Esophagus (tissue), 2 donors: ENCODE measurements around the gene PYGM. TPM values are rescaled to one million over a fixed set of nuclear protein-coding genes. Genes with fewer than 3 reads are reported as not detected.

ENCODE experiments used
- H3K27ac ChIP-seq, 2 donors: one replicate each; pipeline ENCODE4 v1.5.1; 2013; ENCODE audit warnings: low read depth in 2 of 2, mild to moderate bottlenecking in 2 of 2, inconsistent platforms in 1 of 2, low read length in 1 of 2, moderate library complexity in 1 of 2
- H3K27me3 ChIP-seq, 2 donors: one replicate each; pipeline ENCODE4 v1.6.1; 2013; ENCODE audit warnings: low read length in 2 of 2, control low read depth in 1 of 2, mild to moderate bottlenecking in 1 of 2; ENCODE audit not compliant: insufficient read depth in 2 of 2, control insufficient read depth in 1 of 2
- H3K36me3 ChIP-seq, 2 donors: one replicate each; pipeline ENCODE4 v1.6.1; 2013; ENCODE audit warnings: low read length in 1 of 2; ENCODE audit not compliant: control insufficient read depth in 2 of 2, insufficient read depth in 2 of 2
- H3K4me1 ChIP-seq, 2 donors: one replicate each; pipeline ENCODE4 v1.6.1; 2013; ENCODE audit warnings: low read length in 1 of 2; ENCODE audit not compliant: control insufficient read depth in 2 of 2, insufficient read depth in 2 of 2
- H3K4me3 ChIP-seq, 2 donors: one replicate each; pipeline ENCODE4 v1.5.1; 2013; ENCODE audit warnings: low read length in 2 of 2, mild to moderate bottlenecking in 2 of 2, low read depth in 1 of 2, moderate library complexity in 1 of 2
- H3K9me3 ChIP-seq, 2 donors: one replicate each; pipeline ENCODE4 v1.6.1; 2013; ENCODE audit warnings: mild to moderate bottlenecking in 2 of 2, low read depth in 1 of 2, low read length in 1 of 2, moderate library complexity in 1 of 2; ENCODE audit not compliant: control insufficient read depth in 2 of 2, insufficient read depth in 1 of 2
- WGBS, 2 donors: extraction: QIAGEN DNeasy Blood & Tissue Kit; methylation state at CpG; one replicate each; pipeline ENCODE4 v1.1.7; 2013; 5-methylcytosine and 5-hydroxymethylcytosine counted together
- polyA plus RNA-seq, 2 donors: library from polyadenylated mRNA; stranded (reverse); fragments of 200-250 nt; gene quantifications; one replicate each; pipeline ENCODE4 v1.2.3, GENCODE V29; 2013
- donor health status: healthy with polysubstance abuse.
- donor health status: Bipolar disorder and iron deficiency.

PYGM gene
- polyA plus RNA-seq, 2 donors, result 1.2 to 1.7 TPM

- peaks cover 0 to 32% of the 10 kb centered on the region in 2 donors for H3K36me3 ChIP-seq
- H3K4me3 ChIP-seq, result no peak overlapping the region
- WGBS, 2 donors, result 83 to 86% methylated on average over 26 of the region's 26 CpGs
- H3K27ac ChIP-seq, result no peak overlapping the region
- H3K9me3 ChIP-seq, result no peaks in the 10 kb centered on the region
- H3K27me3 ChIP-seq, result no peaks in the 10 kb centered on the region
- peaks cover 4 to 17% of the 10 kb centered on the region in 2 donors for H3K4me1 ChIP-seq
Observed at GRCh38 chr11:64800303-64801157, 40.8 kb upstream of the PYGM start.

GRCh38 chr11:64799623-64800302 is 40.0 kb upstream of the PYGM start:
- Histone ChIP-seq H3K9me3 (no peaks in the 10 kb centered on the region), H3K27ac (no peak overlapping the region), H3K27me3 (no peaks in the 10 kb centered on the region), H3K36me3 (peaks cover 0 to 25% of the 10 kb centered on the region in 2 donors), H3K4me3 (no peak overlapping the region), H3K4me1 (peaks cover 4 to 15% of the 10 kb centered on the region in 2 donors)
- whole genome bisulfite sequencing, 2 donors, result 69 to 71% methylated on average over 14 of the region's 14 CpGs

- 72 to 73% methylated on average over 7 of the region's 7 CpGs for WGBS, 2 donors
- H3K27ac ChIP-seq, result no peak overlapping the region
- H3K4me3 ChIP-seq, result no peak overlapping the region
- H3K36me3 ChIP-seq, result peaks cover 0 to 23% of the 10 kb centered on the region in 2 donors
- H3K4me1 ChIP-seq, result peaks cover 4 to 14% of the 10 kb centered on the region in 2 donors
- no peaks in the 10 kb centered on the region for H3K9me3 ChIP-seq
- H3K27me3 ChIP-seq, result no peaks in the 10 kb centered on the region
Observed at GRCh38 chr11:64799256-64799622, 39.5 kb upstream of the PYGM start.

- Histone ChIP-seq H3K4me3 (no peak overlapping the region), H3K9me3 (no peaks in the 10 kb centered on the region), H3K27me3 (no peaks in the 10 kb centered on the region), H3K36me3 (peaks cover 0 to 23% of the 10 kb centered on the region in 2 donors), H3K27ac (no peak overlapping the region), H3K4me1 (no peaks in the 10 kb centered on the region)
- 86 to 92% methylated on average over 17 to 19 of the region's 19 CpGs for WGBS, 2 donors
Observed at GRCh38 chr11:64796757-64797541, 37.2 kb upstream of the PYGM start.

- Histone ChIP-seq H3K27me3 (no peaks in the 10 kb centered on the region), H3K36me3 (peaks cover 0 to 27% of the 10 kb centered on the region in 2 donors), H3K9me3 (no peaks in the 10 kb centered on the region), H3K4me3 (no peak overlapping the region), H3K27ac (no peak overlapping the region), H3K4me1 (no peaks in the 10 kb centered on the region)
- WGBS, 2 donors, result 77 to 83% methylated on average over 19 of the region's 19 CpGs
Observed at GRCh38 chr11:64796047-64796756, 36.4 kb upstream of the PYGM start.

DNA sequence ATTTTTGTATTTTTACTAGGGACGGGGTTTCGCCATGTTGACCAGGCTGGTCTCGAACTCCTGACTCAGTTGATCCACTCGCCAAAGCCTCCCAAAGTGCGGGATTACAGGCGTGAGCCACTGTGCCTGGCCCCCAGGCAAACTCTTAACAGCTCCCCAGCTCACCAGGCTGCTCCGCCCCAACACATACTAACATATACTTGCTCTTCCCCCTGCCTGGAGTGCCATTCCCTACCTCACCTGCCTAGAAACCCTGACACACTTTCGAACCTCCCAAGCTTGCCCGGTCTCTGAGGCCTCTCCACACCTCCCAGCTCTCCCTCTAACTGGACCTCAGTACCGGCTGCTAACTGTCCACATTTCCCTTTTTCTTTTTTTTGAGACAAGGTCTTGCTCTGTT is 34.8 kb upstream of the PYGM start:
- WGBS, 2 donors, result 91 to 92% methylated on average over 10 of the region's 10 CpGs
- Histone ChIP-seq H3K4me3 (no peak overlapping the region), H3K27ac (no peak overlapping the region), H3K9me3 (no peaks in the 10 kb centered on the region), H3K4me1 (no peaks in the 10 kb centered on the region), H3K36me3 (peaks cover 0 to 27% of the 10 kb centered on the region in 2 donors), H3K27me3 (no peaks in the 10 kb centered on the region)

GRCh38 chr11:64793271-64794160 is 33.7 kb upstream of the PYGM start:
- no peaks in the 10 kb centered on the region for H3K4me1 ChIP-seq
- no peaks in the 10 kb centered on the region for H3K9me3 ChIP-seq
- no peak overlapping the region for H3K27ac ChIP-seq
- 74% methylated on average over 11 of the region's 11 CpGs for WGBS, 2 donors
- H3K27me3 ChIP-seq, result no peaks in the 10 kb centered on the region
- H3K36me3 ChIP-seq, result peaks cover 0 to 23% of the 10 kb centered on the region in 2 donors
- H3K4me3 ChIP-seq, result no peak overlapping the region

GRCh38 chr11:64792482-64792881 is 32.7 kb upstream of the PYGM start:
- 86 to 92% methylated on average over 4 of the region's 4 CpGs for WGBS, 2 donors
- Histone ChIP-seq H3K4me1 (no peaks in the 10 kb centered on the region), H3K27ac (no peak overlapping the region), H3K9me3 (no peaks in the 10 kb centered on the region), H3K4me3 (no peak overlapping the region), H3K27me3 (no peaks in the 10 kb centered on the region), H3K36me3 (peaks cover 0 to 23% of the 10 kb centered on the region in 2 donors)
